GM18499 (cell line): Measurements from ENCODE around the gene SPATS1.
A peak's percentile ranks its signal among the peaks of the same experiment; 100 is the strongest.
"Not testable (repeated sequence)": the region's sequence is repeated elsewhere in the genome, so short reads cannot be mapped to it uniquely, and the experiment has no call there.

Experiments used
- ATAC-seq: cut with Tn5 transposase; IDR thresholded peaks from one replicate; pipeline ENCODE4 v1.9.1; 2021; ENCODE audit warnings: moderate number of reproducible peaks; ENCODE audit not compliant: insufficient read depth, unreplicated experiment

The SPATS1 gene

GRCh38 chr6:44310241-44310640 lies 32.2 kb upstream of the SPATS1 start:
- no peak for ATAC-seq

DNA sequence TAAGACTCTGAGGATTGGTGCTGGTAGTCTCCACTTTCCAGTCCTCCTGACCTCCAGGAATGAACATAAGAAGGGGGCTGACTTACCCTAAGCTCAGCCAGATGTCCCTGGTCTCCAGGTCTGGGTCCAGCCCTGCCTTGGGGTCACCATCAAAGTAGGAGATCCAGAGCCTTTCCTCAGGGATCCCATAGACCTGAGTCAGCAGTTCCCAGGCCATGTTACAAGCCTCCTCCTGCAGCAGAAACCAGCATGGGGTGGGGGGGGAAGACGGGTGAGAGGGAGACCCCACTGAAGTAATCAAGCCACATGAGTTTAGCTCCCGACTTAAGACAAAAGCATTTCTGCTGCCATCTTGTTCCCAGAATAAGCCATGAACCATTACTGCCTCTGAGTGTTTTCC lies 31.1 kb upstream of the SPATS1 start:
- no peak for ATAC-seq

DNA sequence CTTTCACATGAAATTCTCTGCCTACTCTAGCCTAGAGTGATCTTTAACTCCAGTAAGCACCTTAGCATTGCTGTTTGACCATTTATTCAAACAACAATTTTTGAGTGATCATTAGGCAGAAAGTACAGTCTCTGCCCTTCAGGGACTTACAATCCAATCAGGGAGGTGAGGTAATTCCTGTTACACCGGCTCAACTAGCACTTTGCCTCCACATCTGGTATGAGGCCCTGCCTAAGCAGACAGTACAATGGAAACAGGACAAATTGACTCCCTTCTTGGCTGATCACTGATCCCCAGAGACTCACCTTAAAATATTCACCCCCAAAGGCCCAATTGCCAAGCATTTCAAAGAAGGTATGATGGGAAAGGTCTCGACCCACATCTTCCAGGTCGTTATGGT lies 30.7 kb upstream of the SPATS1 start:
- no peak for ATAC-seq

DNA sequence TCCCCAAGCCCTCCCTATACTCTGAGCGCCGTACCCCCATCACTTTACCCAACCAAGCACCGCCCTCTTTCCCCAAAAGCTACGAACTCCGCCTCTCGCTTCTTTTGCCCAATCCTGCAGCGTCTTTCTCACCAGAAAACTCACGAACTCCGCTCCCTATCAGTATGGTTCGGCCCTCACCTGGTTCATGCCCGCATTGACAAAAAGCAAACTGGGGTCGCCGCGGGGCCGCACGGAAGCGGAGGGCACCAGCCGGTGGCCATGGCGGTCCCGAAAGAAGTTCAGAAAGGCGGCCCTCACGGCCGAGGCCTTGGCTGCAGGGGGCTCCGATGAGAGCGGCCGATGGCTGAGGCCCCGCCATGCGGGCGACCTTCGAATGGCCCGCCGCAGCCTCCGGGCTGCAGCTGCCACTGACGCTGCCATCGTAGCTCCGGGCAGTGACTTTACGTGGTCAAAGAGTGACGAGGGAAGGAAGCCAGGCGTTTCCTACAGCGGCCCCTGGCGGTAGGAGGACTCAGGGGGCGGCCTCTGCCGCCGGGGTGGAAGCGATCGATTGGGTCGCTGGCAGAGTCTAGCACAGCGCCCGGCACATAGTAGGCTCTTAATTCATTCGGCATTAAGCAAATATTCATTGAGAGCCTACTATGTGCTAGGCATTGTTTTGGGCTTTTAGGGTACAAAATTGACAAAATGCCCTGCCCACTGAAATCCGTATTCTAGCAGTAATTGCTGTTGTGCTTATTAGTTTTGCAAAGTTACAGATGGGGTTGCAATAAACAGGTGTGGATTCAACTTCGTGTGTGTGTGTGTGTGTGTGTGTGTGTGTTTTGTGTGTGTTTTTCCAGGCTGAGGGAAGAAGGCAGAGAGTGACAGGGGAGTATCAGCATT lies 29.3 kb upstream of the SPATS1 start, which contains the start of gene AARS2:
Gene AARS2, minus strand, starts transcription at position 447 of the 888 bp plus-strand sequence. Its CDS starts 24 bp downstream, at position 423.
- peak; percentile 66 for ATAC-seq

- ATAC-seq, result not testable (repeated sequence)
These were observed 27.8 kb upstream of the SPATS1 start for GRCh38 chr6:44314657-44315056.

GRCh38 chr6:44315516-44315915 lies 26.9 kb upstream of the SPATS1 start:
- ATAC-seq, result no peak

DNA sequence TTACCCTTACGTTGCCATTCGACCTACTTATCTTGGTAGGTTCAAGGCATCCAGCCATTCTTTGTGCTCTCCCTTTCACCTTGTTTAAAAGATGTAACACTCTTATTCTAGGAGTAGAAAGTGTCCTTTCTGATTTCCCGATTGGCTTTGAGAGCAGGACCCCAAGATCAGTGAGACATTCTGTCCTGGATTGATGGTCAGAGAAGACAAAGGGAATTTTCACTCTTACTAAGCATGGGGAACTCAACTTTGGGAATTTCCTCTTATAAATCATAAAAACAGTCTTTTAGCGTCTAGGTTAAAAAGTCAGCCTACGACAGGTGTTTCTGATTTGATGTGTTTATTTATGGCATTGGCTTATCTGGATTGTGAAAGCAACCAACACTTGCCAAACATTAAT lies 26.5 kb upstream of the SPATS1 start:
- no peak for ATAC-seq

DNA sequence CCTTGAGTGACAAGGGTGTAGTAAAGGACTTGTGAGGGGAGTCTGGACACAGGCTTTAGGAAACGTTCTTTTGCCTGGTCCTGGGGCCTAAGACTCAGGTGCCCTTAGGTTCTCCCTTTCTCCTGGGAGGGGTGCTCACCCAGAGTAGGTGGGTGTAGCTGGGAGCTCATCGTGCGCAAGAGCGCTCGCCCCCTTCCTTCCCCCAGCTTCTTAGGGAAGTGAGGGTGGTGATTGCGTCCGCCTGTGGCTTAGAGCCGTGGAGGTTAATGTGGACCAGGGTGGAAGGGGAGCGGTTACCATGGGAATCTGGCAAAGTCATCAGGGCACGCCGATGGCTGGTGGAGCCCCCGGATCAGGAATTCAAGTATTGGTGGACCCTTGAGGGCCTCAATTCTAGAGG lies 26.0 kb upstream of the SPATS1 start:
- no peak for ATAC-seq

DNA sequence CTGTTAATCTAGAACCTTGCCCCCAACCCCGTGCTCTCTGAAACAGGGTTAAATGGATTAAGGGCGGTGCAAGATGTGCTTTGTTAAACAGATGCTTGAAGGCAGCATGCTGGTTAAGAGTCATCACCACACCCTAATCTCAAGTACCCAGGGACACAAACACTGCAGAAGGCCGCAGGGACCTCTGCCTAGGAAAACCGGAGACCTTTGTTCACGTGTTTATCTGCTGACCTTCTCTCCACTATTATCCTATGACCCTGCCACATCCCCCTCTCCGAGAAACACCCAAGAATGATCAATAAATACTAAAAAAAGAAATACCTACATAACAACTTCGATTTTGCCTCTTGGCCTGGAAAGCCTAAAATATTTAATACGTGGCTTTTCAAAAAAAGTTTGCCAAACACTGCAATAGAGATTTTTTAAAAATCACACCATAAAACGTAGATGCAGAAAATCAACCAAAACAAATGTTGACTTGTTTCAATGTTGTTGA lies 25.3 kb upstream of the SPATS1 start:
- not testable (repeated sequence) for ATAC-seq

DNA sequence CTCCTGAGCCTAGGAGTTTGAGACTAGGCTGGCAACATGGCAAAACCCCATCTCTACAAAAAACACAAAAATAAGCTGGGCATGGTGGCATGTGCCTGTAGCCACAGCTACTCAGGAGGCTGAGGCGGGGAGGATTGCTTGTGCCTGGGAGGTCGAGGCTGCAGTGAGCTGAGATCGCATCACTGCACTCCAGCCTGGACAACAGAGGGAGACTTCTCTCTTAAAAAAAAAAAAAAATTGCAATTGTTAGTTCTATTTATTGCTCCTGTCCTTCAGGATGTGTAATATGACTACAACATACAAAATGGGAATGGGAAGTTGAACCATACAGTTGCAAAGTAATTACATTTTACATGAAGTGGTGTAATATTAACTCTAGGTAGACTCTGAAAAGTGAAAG lies 21.2 kb upstream of the SPATS1 start:
- ATAC-seq, result no peak

GRCh38 chr6:44327096-44327495 lies 15.4 kb upstream of the SPATS1 start:
- ATAC-seq, result no peak

DNA sequence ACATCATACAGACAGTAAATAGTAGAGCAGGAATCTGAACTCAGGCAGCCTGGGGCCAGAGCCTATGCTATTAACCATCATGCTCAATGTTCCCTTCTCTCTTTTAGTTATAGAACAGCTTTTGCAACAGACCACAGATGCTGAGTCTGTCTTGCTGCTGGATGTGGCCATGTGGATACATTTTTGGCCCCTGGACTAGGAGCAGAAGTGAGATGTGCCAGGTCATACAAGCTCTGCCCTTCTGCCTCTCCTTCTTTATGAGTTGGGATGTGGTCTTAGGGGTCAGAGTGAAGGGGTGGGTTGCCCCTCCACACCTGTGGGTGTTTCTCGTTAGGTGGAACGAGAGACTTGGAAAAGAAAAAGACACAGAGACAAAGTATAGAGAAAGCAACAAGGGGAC lies 14.7 kb upstream of the SPATS1 start:
- ATAC-seq, result no peak

DNA sequence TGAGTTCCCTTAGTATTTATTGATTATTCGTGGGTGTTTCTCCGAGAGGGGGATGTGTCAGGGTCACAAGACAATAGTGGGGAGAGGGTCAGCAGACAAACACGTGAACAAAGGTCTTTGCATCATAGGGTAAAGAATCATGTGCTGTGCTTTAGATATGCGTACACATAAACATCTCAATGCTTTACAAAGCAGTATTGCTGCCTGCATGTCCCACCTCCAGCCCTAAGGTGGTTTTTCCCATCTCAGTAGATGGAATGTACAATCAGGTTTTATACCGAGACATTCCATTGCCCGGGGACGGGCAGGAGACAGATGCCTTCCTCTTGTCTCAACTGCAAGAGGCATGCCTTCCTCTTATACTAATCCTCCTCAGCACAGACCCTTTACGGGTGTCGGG lies 14.2 kb upstream of the SPATS1 start:
- not testable (repeated sequence) for ATAC-seq

GRCh38 chr6:44329858-44330257 lies 12.6 kb upstream of the SPATS1 start:
- no peak for ATAC-seq

DNA sequence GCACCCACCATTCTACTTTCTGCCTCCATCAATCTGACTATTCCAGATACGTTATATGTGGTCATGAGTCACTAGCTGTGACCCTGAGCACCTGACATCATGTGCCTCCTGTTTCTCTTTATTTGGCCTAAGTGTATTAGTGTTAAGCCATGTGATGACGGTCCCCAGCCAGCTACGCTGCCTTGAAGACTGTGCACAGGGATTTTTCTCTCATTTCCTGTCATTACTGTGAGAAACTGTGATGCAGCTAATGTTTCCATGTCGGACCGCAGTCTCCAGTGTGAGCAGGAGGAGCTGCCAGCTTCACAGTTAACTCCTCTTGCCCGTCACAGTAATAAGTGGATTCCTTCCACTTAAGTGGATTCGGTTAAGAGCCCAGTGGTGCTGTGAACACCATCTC lies 9.9 kb upstream of the SPATS1 start:
- no peak for ATAC-seq

DNA sequence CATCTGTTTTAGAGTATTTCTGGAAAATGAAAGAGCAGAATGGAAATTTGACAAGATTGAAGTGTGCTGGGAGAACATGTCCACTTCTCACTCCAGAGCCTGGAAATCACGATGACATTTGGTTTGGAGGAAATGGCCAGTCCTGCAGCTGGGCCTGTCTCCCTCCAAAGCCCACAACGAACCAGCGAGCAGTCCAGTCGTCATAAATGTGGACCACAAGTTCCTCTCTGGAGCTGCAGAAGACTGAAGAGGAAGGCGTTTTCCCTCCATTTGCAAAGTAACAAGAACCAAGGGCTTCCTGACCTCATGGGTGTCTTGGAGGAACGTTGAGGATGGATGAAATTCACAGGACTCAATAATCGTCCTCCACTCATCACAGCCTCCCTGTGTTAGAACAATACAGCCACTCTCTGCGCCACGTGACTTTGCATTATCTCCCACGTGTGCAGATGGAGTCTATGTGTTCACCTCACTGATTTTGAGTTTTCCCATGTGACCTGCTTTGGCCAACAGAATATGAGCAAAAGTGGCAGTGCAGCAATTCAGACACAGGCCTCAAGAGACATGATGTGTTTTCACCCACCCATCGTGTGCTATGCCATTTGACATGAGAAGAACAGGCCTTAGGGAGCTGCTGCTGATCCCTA lies 9.1 kb upstream of the SPATS1 start:
- no peak for ATAC-seq

DNA sequence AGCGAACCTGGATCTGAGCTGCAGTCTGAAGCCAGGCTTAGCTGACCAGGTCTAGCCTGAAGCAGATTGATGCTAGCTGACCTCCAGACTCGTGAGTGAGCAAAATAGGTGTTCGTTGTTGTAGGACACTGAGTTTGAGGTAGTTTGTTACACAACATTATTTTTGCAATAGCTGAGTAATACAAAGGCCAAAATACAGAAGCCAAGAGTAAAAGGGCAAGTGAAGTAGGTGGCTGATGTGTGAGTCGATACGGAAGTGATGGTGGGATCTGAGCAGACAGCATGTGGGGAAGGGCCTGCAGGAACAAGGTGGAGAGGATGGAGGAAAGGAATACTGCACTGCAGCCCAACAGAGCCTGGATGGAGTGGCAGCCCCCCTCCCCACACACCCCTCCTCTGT lies 8.5 kb upstream of the SPATS1 start:
- no peak for ATAC-seq

DNA sequence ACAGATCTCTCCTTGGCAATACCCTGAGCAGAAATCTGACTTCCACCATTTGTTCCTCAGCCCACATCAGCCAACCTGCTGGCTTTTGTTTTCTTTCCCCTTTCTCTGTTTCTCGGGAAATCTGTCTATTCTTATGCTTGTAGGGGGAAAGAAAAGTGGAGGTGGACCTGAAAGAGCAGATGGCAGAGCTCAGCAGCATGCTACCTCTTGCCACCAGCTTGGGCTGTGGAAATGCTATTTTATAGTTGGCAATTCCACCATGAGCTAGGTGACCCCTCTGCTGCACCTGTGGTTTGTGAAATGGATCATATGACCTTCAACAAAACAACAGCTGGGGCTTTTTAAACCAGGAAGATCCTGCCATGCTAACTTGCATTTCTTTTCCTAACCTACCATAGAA lies 6.8 kb upstream of the SPATS1 start:
- no peak for ATAC-seq

GRCh38 chr6:44338228-44339122 lies 4.0 kb upstream of the SPATS1 start:
- peak; percentile 60 for ATAC-seq

GRCh38 chr6:44339301-44339700 lies 3.1 kb upstream of the SPATS1 start:
- ATAC-seq, result no peak
